SK-N-SH (cell line): ENCODE results near the gene SYTL4. TPM values are rescaled to one million over a fixed set of nuclear protein-coding genes. Genes with fewer than 3 reads are reported as not detected.

ENCODE experiments used
- CTCF ChIA-PET: fragments of 300-600, 350-600 bp; formaldehyde crosslinking; extraction: SDS; loops from one replicate; lab custom pipeline; 2021; lab: Yijun Ruan, JAX
- POLR2A ChIA-PET: fragments of 350-600 bp; sonication (Branson Sonifier 250); formaldehyde crosslinking; extraction: SDS; loops from one replicate; lab custom pipeline; 2020; ENCODE audit warnings: antibody characterized with exemption, inconsistent platforms; lab: Yijun Ruan, JAX
- DNase-seq: peaks from one replicate; pipeline ENCODE4 v3.0.0; 2012
- H2AFZ ChIP-seq: fragments of 200-600 bp; sonication (generic); 2 replicates; pipeline ENCODE4 v1.8.1; 2016; ENCODE audit warnings: antibody characterized with exemption, mild to moderate bottlenecking, low read depth
- H3F3A ChIP-seq: fragments of 200-600 bp; sonication (generic); replicated peaks from 2 replicates; pipeline ENCODE3; 2016; ENCODE audit warnings: antibody characterized with exemption, mild to moderate bottlenecking; ENCODE audit not compliant: insufficient read depth
- H3K27ac ChIP-seq, 2 experiments: fragments of 200-500 bp in 1 of 2; fragments of 200-600 bp in 1 of 2; sonication (Bioruptor generic) in 1 of 2; sonication (generic), shearing (Covaris generic) in 1 of 2; 2 replicates each; pipeline versions ENCODE4 v1.5.1 to v1.6.1; 2014 to 2016; ENCODE audit warnings: low read depth in 2 of 2, inconsistent platforms in 1 of 2, low read length in 1 of 2, mild to moderate bottlenecking in 1 of 2, mixed read lengths in 1 of 2
- H3K27me3 ChIP-seq: fragments of 200-600 bp; sonication (generic), shearing (Covaris generic); 2 replicates; pipeline ENCODE4 v1.6.1; 2016; ENCODE audit warnings: mixed run types; ENCODE audit not compliant: insufficient read depth
- H3K36me3 ChIP-seq, 2 experiments: fragments of 200-500 bp in 1 of 2; fragments of 200-600 bp in 1 of 2; sonication (Bioruptor generic) in 1 of 2; sonication (generic) in 1 of 2; replicated peaks in 1 of 2; 2 replicates each; pipeline versions ENCODE3 to v1.5.1; 2014 to 2016; ENCODE audit warnings: low read length in 1 of 2, mild to moderate bottlenecking in 1 of 2; ENCODE audit not compliant: insufficient read depth in 2 of 2, control insufficient read depth in 1 of 2
- H3K4me1 ChIP-seq, 2 experiments: fragments of 200-500 bp in 1 of 2; fragments of 200-600 bp in 1 of 2; sonication (Bioruptor generic) in 1 of 2; sonication (generic), shearing (Covaris generic) in 1 of 2; 2 replicates each; pipeline versions ENCODE4 v1.5.1 to v1.6.1; 2014 to 2016; ENCODE audit warnings: low read depth in 1 of 2, low read length in 1 of 2, mixed run types in 1 of 2; ENCODE audit not compliant: insufficient read depth in 2 of 2, control insufficient read depth in 1 of 2
- H3K4me2 ChIP-seq: fragments of 200-600 bp; sonication (generic), shearing (Covaris generic); 2 replicates; pipeline ENCODE4 v1.6.1; 2017; ENCODE audit warnings: mixed run types
- H3K4me3 ChIP-seq, 2 experiments: fragments of 200-500 bp in 1 of 2; fragments of 200-600 bp in 1 of 2; sonication (Bioruptor generic) in 1 of 2; sonication (generic), shearing (Covaris generic) in 1 of 2; 2 replicates each; pipeline versions ENCODE4 v1.5.1 to v1.8.1; 2014 to 2016; ENCODE audit warnings: low read depth in 2 of 2, inconsistent platforms in 1 of 2, low read length in 1 of 2, mild to moderate bottlenecking in 1 of 2, mixed read lengths in 1 of 2, moderate library complexity in 1 of 2
- H3K79me2 ChIP-seq: fragments of 200-600 bp; sonication (generic); 2 replicates; pipeline ENCODE4 v1.8.1; 2017; ENCODE audit warnings: mild to moderate bottlenecking; ENCODE audit not compliant: insufficient read depth
- H3K9ac ChIP-seq: fragments of 200-600 bp; sonication (generic); 2 replicates; pipeline ENCODE4 v1.6.1; 2017; ENCODE audit warnings: mixed run types
- H3K9me2 ChIP-seq: fragments of 200-600 bp; sonication (generic); 2 replicates; pipeline ENCODE4 v1.6.1; 2017; ENCODE audit warnings: mixed run types
- H3K9me3 ChIP-seq: fragments of 200-600 bp; sonication (generic); 2 replicates; pipeline ENCODE4 v1.6.1; 2017; ENCODE audit warnings: mixed run types, mild to moderate bottlenecking, moderate library complexity
- H4K20me1 ChIP-seq: fragments of 200-600 bp; sonication (generic); 2 replicates; pipeline ENCODE4 v1.6.1; 2017; ENCODE audit warnings: mild to moderate bottlenecking, mixed run types; ENCODE audit not compliant: insufficient read depth
- EZH2phosphoT487 ChIP-seq: fragments of 200-600 bp; sonication (generic); IDR thresholded peaks from 2 replicates; pipeline ENCODE4 v1.6.1; 2017; ENCODE audit warnings: low read depth, mixed run types, mild to moderate bottlenecking, antibody characterized with exemption, moderate library complexity, borderline replicate concordance
- FOSL2 ChIP-seq: IDR thresholded peaks from 2 replicates; pipeline ENCODE4 v1.4.0; 2012; ENCODE audit warnings: low read depth, mild to moderate bottlenecking, moderate library complexity, borderline replicate concordance
- FOXJ3 ChIP-seq: sonication (generic); formaldehyde crosslinking; IDR thresholded peaks from 2 replicates; pipeline ENCODE4 v1.5.1; 2020; ENCODE audit warnings: mild to moderate bottlenecking, missing genetic modification reagents
- FOXM1 ChIP-seq: IDR thresholded peaks from 2 replicates; pipeline ENCODE4 v1.4.0; 2012; ENCODE audit warnings: low read depth, mild to moderate bottlenecking
- MAX ChIP-seq: IDR thresholded peaks from 2 replicates; pipeline ENCODE4 v1.4.0; 2012; ENCODE audit warnings: low read depth
- MEF2A ChIP-seq: IDR thresholded peaks from 2 replicates; pipeline ENCODE4 v1.4.0; 2012; ENCODE audit warnings: low read depth, borderline replicate concordance
- RAD21 ChIP-seq: IDR thresholded peaks from 2 replicates; pipeline ENCODE4 v1.6.1; 2012; ENCODE audit warnings: mild to moderate bottlenecking, low read length
- RXRA ChIP-seq: IDR thresholded peaks from 2 replicates; pipeline ENCODE4 v1.4.0; 2012; ENCODE audit warnings: low read depth, mild to moderate bottlenecking, borderline replicate concordance
- SMC3 ChIP-seq: IDR thresholded peaks from 2 replicates; pipeline ENCODE4 v1.6.1; 2012; ENCODE audit warnings: low read depth, low read length, improper control_type of control experiment
- TAF1 ChIP-seq: IDR thresholded peaks from 2 replicates; pipeline ENCODE4 v1.6.1; 2012; ENCODE audit warnings: low read depth, mild to moderate bottlenecking, low read length, moderate library complexity, borderline replicate concordance
- TCF12 ChIP-seq: IDR thresholded peaks from 2 replicates; pipeline ENCODE4 v1.4.0; 2012
- TEAD4 ChIP-seq: IDR thresholded peaks from 2 replicates; pipeline ENCODE4 v1.4.0; 2012; ENCODE audit warnings: mild to moderate bottlenecking, borderline replicate concordance; ENCODE audit not compliant: insufficient read depth
- ZBTB33 ChIP-seq: IDR thresholded peaks from 2 replicates; pipeline ENCODE4 v1.4.0; 2012; ENCODE audit warnings: low read depth, borderline replicate concordance
- WGBS: methylation state at CpG from one replicate; pipeline ENCODE4 v1.1.6; 2017; ENCODE audit warnings: low lambda C conversion rate; 5-methylcytosine and 5-hydroxymethylcytosine counted together
- polyA plus RNA-seq, 3 experiments: library from polyadenylated mRNA; depleted of rRNA; stranded (reverse); fragments of >200 nt; gene quantifications; 2 replicates each; pipeline ENCODE4 v1.2.3, GENCODE V29; 2012
- TF ChIP-seq, protein P1 (sequence below): IDR thresholded peaks from 2 replicates; pipeline ENCODE4 v1.6.1; 2012; ENCODE audit warnings: mild to moderate bottlenecking, low read depth, low read length, moderate library complexity
- TF ChIP-seq, protein P2 (sequence below): IDR thresholded peaks from 2 replicates; pipeline ENCODE4; 2012
- TF ChIP-seq, protein P3 (sequence below): fragments of 150-350 bp; IDR thresholded peaks from 2 replicates; pipeline ENCODE4 v1.6.1; 2016; ENCODE audit warnings: mild to moderate bottlenecking, low read depth, low read length

Gene SYTL4
- polyA plus RNA-seq, 1 of the 3 experiments (the other 2 are of a cell fraction) = 2.3 TPM

GRCh38 chrX:100698551-100698950, 33.4 kb downstream of the SYTL4 start (continued):
- TF ChIP-seq, protein P1, sequence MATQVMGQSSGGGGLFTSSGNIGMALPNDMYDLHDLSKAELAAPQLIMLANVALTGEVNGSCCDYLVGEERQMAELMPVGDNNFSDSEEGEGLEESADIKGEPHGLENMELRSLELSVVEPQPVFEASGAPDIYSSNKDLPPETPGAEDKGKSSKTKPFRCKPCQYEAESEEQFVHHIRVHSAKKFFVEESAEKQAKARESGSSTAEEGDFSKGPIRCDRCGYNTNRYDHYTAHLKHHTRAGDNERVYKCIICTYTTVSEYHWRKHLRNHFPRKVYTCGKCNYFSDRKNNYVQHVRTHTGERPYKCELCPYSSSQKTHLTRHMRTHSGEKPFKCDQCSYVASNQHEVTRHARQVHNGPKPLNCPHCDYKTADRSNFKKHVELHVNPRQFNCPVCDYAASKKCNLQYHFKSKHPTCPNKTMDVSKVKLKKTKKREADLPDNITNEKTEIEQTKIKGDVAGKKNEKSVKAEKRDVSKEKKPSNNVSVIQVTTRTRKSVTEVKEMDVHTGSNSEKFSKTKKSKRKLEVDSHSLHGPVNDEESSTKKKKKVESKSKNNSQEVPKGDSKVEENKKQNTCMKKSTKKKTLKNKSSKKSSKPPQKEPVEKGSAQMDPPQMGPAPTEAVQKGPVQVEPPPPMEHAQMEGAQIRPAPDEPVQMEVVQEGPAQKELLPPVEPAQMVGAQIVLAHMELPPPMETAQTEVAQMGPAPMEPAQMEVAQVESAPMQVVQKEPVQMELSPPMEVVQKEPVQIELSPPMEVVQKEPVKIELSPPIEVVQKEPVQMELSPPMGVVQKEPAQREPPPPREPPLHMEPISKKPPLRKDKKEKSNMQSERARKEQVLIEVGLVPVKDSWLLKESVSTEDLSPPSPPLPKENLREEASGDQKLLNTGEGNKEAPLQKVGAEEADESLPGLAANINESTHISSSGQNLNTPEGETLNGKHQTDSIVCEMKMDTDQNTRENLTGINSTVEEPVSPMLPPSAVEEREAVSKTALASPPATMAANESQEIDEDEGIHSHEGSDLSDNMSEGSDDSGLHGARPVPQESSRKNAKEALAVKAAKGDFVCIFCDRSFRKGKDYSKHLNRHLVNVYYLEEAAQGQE = no peak
- TF ChIP-seq, protein P2, sequence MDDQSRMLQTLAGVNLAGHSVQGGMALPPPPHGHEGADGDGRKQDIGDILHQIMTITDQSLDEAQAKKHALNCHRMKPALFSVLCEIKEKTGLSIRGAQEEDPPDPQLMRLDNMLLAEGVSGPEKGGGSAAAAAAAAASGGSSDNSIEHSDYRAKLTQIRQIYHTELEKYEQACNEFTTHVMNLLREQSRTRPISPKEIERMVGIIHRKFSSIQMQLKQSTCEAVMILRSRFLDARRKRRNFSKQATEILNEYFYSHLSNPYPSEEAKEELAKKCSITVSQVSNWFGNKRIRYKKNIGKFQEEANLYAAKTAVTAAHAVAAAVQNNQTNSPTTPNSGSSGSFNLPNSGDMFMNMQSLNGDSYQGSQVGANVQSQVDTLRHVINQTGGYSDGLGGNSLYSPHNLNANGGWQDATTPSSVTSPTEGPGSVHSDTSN = no peak
- no peak for TF ChIP-seq EZH2phosphoT487
- TF ChIP-seq, all 33 proteins: peak for 0

DNA sequence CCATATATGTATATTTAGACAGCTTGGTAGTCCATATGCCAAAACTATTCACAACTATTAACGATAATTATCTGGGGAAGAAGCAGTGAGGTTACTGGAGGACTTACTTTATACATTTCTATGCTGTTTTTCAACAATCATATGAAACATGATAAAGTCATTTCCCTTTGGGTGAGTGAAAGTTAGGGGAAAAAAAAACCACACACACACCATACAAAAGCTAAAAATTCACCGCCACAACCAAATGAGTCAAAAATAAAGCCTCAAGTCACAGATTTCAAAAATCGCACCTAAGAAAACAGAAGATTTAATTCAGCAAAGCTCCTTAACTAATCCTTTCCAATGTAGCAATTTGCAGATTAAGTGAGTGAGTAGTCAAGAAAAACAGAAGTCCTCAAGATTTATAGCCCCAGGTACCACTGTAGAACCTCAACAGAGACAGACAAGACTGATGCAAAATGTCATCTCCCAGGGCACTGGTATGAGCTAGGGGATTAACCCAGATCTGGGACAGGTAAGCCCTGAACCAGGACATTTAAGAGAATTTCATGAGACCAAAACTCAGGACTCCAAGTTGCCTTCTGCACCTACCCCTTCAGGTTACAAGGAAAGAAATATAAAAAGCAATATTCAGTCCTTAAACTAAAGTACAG, 35.1 kb downstream of the SYTL4 start:
- CTCF ChIA-PET = interaction anchor here (0.8 to 3.0 kb wide), 4 partner anchors 12 to 72 kb away, joined by 3 to 14 read pairs (median 6); partner anchors contain the start of gene TSPAN6
- WGBS = 46% methylated on average over 3 of the region's 3 CpGs
- no peak for DNase-seq

GRCh38 chrX:100695991-100696390, 35.9 kb downstream of the SYTL4 start:
- no peak overlapping the region for H3K4me3 ChIP-seq
- H3K4me2 ChIP-seq = no peak overlapping the region
- no peak for DNase-seq
- no peaks in the 10 kb centered on the region for H4K20me1 ChIP-seq
- H3F3A ChIP-seq = no peaks in the 10 kb centered on the region
- H3K79me2 ChIP-seq = no peaks in the 10 kb centered on the region
- CTCF ChIA-PET = interaction anchor here (1.2 to 3.0 kb wide), 3 partner anchors 11 to 73 kb away, joined by 3 to 14 read pairs (median 9); partner anchors contain the start of gene TSPAN6
- POLR2A ChIA-PET = no interaction called here
- 31% methylated on average over 4 of the region's 4 CpGs for WGBS
- H3K27ac ChIP-seq = peak overlapping the region in 1 of 2 experiments; percentile 45; a peak in 2 of 4 replicates
- no peak overlapping the region for H3K9ac ChIP-seq
- no peaks in the 10 kb centered on the region for H3K4me1 ChIP-seq
- H3K36me3 ChIP-seq = no peaks in the 10 kb centered on the region
- no peak overlapping the region for H2AFZ ChIP-seq
- H3K9me3 ChIP-seq = no peaks in the 10 kb centered on the region
- no peaks in the 10 kb centered on the region for H3K9me2 ChIP-seq
- no peaks in the 10 kb centered on the region for H3K27me3 ChIP-seq
- TF ChIP-seq RXRA (no peak), FOXJ3 (CRISPR knock-in tag) (no peak), EZH2phosphoT487 (no peak), MAX (no peak), ZBTB33 (no peak), RAD21 (no peak), MEF2A (no peak), TCF12 (no peak), SMC3 (no peak), TAF1 (no peak), FOSL2 (no peak), FOXM1 (no peak)

More for the DNA sequence above, 35.1 kb downstream of the SYTL4 start:
- H3K79me2 ChIP-seq = no peaks in the 10 kb centered on the region
- H3K36me3 ChIP-seq = no peaks in the 10 kb centered on the region
- no peaks in the 10 kb centered on the region for H3F3A ChIP-seq
- H3K27ac ChIP-seq = no peak overlapping the region
- H3K27me3 ChIP-seq = no peaks in the 10 kb centered on the region
- H4K20me1 ChIP-seq = no peaks in the 10 kb centered on the region
- H2AFZ ChIP-seq = no peak overlapping the region
- no peak overlapping the region for H3K4me2 ChIP-seq
- H3K9me3 ChIP-seq = no peaks in the 10 kb centered on the region
- H3K4me3 ChIP-seq = no peak overlapping the region
- TF ChIP-seq TEAD4 (no peak), SMC3 (no peak), FOXJ3 (CRISPR knock-in tag) (no peak)
- TF ChIP-seq, protein P3, sequence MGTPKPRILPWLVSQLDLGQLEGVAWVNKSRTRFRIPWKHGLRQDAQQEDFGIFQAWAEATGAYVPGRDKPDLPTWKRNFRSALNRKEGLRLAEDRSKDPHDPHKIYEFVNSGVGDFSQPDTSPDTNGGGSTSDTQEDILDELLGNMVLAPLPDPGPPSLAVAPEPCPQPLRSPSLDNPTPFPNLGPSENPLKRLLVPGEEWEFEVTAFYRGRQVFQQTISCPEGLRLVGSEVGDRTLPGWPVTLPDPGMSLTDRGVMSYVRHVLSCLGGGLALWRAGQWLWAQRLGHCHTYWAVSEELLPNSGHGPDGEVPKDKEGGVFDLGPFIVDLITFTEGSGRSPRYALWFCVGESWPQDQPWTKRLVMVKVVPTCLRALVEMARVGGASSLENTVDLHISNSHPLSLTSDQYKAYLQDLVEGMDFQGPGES = no peak
- H3K4me1 ChIP-seq = no peaks in the 10 kb centered on the region
- no peaks in the 10 kb centered on the region for H3K9me2 ChIP-seq
- no peak overlapping the region for H3K9ac ChIP-seq
- POLR2A ChIA-PET = no interaction called here
